ENCODE measurements around the gene ARFGAP2.

DNA sequence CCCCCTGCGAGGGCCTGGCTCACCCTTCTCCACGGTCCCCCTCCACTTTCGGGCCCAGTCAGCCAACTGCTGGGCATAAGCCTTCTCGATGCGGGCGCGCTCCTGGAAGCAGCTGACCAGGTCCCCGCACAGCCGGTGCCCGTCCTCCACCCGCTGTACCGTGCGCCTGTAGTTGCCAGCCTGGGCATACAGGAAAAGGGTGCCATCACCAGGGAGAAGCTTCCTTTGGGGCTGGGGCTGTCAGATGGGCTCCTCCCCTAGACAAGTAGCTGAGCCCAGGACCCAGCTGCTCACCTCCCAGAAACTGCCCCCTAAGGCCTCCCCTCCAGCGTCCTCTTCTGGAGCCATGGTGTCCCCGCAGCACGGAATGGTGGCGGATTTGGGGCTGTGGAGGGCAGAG, 5.7 kb upstream of the ARFGAP2 start:
- TF ChIP-seq, protein P1, sequence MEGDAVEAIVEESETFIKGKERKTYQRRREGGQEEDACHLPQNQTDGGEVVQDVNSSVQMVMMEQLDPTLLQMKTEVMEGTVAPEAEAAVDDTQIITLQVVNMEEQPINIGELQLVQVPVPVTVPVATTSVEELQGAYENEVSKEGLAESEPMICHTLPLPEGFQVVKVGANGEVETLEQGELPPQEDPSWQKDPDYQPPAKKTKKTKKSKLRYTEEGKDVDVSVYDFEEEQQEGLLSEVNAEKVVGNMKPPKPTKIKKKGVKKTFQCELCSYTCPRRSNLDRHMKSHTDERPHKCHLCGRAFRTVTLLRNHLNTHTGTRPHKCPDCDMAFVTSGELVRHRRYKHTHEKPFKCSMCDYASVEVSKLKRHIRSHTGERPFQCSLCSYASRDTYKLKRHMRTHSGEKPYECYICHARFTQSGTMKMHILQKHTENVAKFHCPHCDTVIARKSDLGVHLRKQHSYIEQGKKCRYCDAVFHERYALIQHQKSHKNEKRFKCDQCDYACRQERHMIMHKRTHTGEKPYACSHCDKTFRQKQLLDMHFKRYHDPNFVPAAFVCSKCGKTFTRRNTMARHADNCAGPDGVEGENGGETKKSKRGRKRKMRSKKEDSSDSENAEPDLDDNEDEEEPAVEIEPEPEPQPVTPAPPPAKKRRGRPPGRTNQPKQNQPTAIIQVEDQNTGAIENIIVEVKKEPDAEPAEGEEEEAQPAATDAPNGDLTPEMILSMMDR (IDR thresholded peaks at IDR 0.05; ENCODE audit: control extremely low read depth in 1 of 3, insufficient read depth in 1 of 3, low read depth in 1 of 3, low read length in 3 of 3) = peak in 1 of 3 experiments; percentile 14; a peak in 1 of 4 replicates
- no peak for TF ChIP-seq POLR2AphosphoS5 (IDR thresholded peaks at IDR 0.05; ENCODE audit: low read depth, low read length)
- TF ChIP-seq TEAD4 (IDR thresholded peaks at IDR 0.05; ENCODE audit: low read depth, low read length) = no peak
- TF ChIP-seq GABPA (IDR thresholded peaks at IDR 0.05; ENCODE audit: borderline replicate concordance, insufficient read depth, low read length) = no peak
- TF ChIP-seq CHD2 (IDR thresholded peaks at IDR 0.05; ENCODE audit: low read length) = no peak
- TF ChIP-seq, protein P2, sequence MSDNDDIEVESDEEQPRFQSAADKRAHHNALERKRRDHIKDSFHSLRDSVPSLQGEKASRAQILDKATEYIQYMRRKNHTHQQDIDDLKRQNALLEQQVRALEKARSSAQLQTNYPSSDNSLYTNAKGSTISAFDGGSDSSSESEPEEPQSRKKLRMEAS (IDR thresholded peaks at IDR 0.05) = no peak
- TF ChIP-seq JUN (IDR thresholded peaks at IDR 0.05; ENCODE audit: low read depth, low read length) = no peak
